PFSK-1 (cell line): Measurements from ENCODE around the gene SLC35E1.

ENCODE experiments used
- FOXP2 ChIP-seq: optimal IDR thresholded peaks from 2 replicates; pipeline ENCODE3; 2011; ENCODE audit warnings: borderline replicate concordance, control low read depth, inconsistent platforms; ENCODE audit not compliant: insufficient read depth; ENCODE audit errors: extremely low read length, extremely low read depth
- POLR2AphosphoS5 ChIP-seq: IDR thresholded peaks from 2 replicates; pipeline ENCODE4 v1.6.1; 2012; ENCODE audit warnings: low read depth, mild to moderate bottlenecking, control low read depth, low read length, moderate library complexity
- REST ChIP-seq, 2 experiments: IDR thresholded peaks; 2 replicates each; pipeline versions ENCODE4 v1.6.1 to v1.8.0; 2011 to 2012; ENCODE audit warnings: low read depth in 2 of 2, low read length in 2 of 2, control low read depth in 1 of 2, inconsistent platforms in 1 of 2, mild to moderate bottlenecking in 1 of 2, moderate library complexity in 1 of 2; ENCODE audit not compliant: insufficient read depth in 1 of 2
- SIN3A ChIP-seq: IDR thresholded peaks from 2 replicates; pipeline ENCODE4 v1.6.1; 2012; ENCODE audit warnings: mild to moderate bottlenecking, low read length, moderate library complexity, borderline replicate concordance; ENCODE audit not compliant: insufficient read depth
- TAF1 ChIP-seq: IDR thresholded peaks from 2 replicates; pipeline ENCODE4 v1.6.1; 2012; ENCODE audit warnings: low read length, control low read depth, borderline replicate concordance; ENCODE audit not compliant: insufficient read depth

Gene SLC35E1

GRCh38 chr19:16577531-16577985, 5.3 kb upstream of the SLC35E1 start:
- TF ChIP-seq SIN3A (no peak), REST (IDR thresholded peaks at IDR 0.05; ENCODE audit: insufficient read depth in 1 of 2, low read depth in 2 of 2, low read length in 2 of 2) (no peak), POLR2AphosphoS5 (no peak), TAF1 (no peak), FOXP2 (no peak)

DNA sequence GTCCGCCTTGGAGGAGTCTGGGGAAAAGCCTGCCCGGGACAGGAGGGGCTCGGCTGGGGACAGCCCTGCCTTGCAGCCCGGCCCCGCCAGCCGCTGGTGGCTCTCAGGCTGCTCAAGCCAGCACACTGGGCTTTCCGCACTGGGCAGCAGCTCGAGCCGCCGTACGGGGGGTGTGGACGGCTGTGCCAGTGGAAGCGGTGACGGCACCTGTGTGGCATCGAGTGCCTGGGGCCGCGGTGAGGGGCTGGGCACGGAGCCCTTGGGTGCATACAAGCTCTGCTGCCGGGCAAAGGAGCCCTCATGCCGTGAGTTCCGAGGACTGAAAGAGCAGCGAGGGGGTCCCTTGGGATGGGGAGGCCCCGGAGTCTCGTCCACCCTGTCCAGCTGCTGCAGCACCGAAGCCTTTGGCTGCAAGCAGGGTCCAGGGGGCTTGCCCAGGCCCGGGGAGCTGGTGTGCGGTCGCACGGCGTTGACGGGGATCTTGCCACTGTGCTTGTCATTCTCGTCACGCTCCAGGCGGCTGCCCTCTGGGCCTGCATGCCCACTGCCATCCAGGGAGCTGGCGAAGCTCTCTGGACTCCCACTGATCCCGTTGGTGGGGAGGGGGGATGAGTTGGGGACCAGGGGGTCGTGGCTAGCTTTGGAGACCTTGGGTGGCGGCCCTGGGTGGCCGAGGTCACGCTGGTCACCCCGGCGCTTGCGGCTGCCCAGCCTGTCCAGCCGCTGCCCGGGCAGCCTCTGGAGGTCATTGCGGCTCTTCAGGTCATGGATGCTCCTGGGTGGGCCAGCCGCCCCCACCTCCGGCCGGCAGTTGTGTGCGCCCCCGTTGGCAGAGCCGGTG, 4.7 kb upstream of the SLC35E1 start:
- TF ChIP-seq REST (IDR thresholded peaks at IDR 0.05; ENCODE audit: insufficient read depth in 1 of 2, low read depth in 2 of 2, low read length in 2 of 2) (no peak), SIN3A (no peak), POLR2AphosphoS5 (no peak), FOXP2 (no peak), TAF1 (no peak)

- no peak for TF ChIP-seq POLR2AphosphoS5
- no peak for TF ChIP-seq REST (IDR thresholded peaks at IDR 0.05; ENCODE audit: insufficient read depth in 1 of 2, low read depth in 2 of 2, low read length in 2 of 2)
- no peak for TF ChIP-seq SIN3A
- no peak for TF ChIP-seq TAF1
- TF ChIP-seq FOXP2: no peak
Observed at GRCh38 chr19:16575861-16576689, 3.9 kb upstream of the SLC35E1 start.

DNA sequence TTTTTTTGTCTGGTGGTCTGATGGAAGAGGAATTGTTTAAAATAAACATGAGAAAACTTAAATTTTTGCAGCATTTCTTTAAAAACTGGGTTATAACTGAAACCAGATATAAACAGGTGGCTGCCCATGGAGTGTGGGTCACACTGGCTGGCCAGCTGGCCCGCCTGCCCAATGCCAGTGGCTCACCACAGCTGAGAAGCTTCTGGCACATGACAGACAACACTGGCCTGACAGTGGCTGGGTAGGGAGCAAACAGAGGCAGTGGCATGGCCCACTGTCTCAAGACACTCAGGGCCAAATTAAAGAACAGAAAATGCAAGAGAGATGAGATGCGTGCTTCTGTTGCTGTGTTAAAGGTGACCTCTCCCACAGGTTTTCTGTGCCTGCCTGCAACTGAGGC, 3.1 kb upstream of the SLC35E1 start:
- TF ChIP-seq FOXP2 (no peak), REST (IDR thresholded peaks at IDR 0.05; ENCODE audit: insufficient read depth in 1 of 2, low read depth in 2 of 2, low read length in 2 of 2) (no peak)

- no peak for TF ChIP-seq TAF1
- no peak for TF ChIP-seq SIN3A
- no peak for TF ChIP-seq REST (IDR thresholded peaks at IDR 0.05; ENCODE audit: insufficient read depth in 1 of 2, low read depth in 2 of 2, low read length in 2 of 2)
- no peak for TF ChIP-seq FOXP2
- no peak for TF ChIP-seq POLR2AphosphoS5
Observed at GRCh38 chr19:16573925-16574324, 1.7 kb upstream of the SLC35E1 start.
